KBM-7 (cell line): Measurements from ENCODE around the gene FCER1G.
"Not testable (repeated sequence)": the region's sequence is repeated elsewhere in the genome, so short reads cannot be mapped to it uniquely, and the experiment has no call there.

Experiments used
- DNase-seq: peaks from one replicate; pipeline ENCODE4 v3.0.0-alpha.2; 2015
- in situ Hi-C: fragments of 300-500 bp; cut with MboI; formaldehyde crosslinking; loops from 2 replicates; pipeline ENCODE4 v1.14.3; 2020; ENCODE audit warnings: low sequenced_read_pairs, low pct_unique_long_range_greater_than_20kb, mixed read lengths

FCER1G gene

DNA sequence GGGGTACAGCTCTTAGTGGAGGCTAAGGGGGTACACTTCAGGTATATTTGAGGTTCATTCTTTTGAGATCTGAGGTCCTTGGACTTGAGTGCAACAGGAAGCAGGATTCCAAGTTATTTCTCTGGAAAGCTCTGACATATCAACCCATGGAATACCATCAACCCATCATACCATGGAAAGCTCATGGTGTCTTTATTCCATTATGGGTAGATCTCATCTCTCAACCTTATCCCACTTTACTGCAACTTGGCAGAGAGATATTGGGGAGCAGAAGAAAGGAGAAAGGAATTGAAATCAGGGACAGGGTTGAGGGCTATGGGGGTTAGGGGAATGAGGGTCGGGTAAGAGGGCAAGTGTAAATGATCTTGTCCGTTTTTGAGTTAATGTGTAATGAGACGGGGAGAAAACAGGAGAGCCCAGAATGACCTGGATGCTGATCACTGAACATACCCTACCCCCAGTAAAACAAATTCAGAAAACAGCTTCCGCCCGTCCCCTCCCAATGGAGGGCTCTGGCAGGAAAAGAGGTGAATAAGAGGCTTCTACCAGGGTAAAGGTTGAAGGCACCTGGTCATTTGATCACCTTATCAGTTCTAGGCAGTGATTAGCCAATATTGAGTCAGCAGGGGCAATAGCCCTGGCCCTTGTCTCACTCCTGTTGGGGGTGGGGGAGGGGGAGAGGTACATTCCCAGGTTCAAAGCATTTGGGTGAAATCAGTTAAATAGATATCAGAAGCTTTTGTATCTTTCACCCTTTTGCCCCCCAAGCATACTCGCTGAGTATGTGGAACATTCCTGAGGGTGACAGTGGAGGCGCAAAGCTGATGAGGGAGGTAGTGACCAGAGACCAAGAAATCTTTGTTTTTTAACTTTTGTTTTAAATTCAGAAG, 9.0 kb downstream of the FCER1G start:
- in situ Hi-C loops = no loop called here
- DNase-seq = no peak

DNA sequence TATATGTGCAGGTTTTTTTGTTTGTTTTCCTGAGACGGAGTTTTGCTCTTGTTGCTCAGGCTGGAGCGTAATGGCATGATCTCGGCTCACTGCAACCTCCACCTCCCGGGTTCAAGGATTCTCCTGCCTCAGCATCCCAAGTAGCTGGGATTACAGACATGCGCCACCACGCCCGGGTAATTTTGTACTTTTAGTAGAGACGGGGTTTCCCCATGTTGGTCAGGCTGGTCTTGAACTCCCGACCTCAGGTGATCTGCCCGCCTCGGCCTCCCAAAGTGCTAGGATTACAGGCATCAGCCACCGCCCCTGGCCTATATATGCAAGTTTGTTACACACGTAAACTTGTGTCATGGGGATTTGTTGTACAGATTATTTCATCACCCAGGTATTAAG, 9.6 kb downstream of the FCER1G start:
- DNase-seq, in situ Hi-C loops: not testable (repeated sequence)

DNA sequence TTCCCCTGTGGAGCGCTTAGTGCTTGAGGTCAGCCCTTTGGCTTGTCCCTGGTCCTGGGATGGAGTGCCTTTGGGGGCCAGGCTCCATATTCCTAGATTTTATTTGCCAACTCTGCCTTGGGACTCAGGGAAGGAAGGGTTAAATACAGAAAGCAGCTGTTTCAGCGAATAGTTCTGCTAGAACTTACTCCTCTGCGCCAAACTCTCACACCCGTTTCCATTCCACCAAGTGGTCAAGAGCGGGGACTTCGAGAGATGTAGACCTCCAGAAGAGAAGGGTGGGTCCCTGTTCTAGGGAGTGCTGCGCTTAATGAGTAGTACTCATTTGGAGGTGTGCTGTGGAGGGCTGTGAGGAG, 10.1 kb downstream of the FCER1G start:
- DNase-seq = no peak
- in situ Hi-C loops = no loop called here

DNA sequence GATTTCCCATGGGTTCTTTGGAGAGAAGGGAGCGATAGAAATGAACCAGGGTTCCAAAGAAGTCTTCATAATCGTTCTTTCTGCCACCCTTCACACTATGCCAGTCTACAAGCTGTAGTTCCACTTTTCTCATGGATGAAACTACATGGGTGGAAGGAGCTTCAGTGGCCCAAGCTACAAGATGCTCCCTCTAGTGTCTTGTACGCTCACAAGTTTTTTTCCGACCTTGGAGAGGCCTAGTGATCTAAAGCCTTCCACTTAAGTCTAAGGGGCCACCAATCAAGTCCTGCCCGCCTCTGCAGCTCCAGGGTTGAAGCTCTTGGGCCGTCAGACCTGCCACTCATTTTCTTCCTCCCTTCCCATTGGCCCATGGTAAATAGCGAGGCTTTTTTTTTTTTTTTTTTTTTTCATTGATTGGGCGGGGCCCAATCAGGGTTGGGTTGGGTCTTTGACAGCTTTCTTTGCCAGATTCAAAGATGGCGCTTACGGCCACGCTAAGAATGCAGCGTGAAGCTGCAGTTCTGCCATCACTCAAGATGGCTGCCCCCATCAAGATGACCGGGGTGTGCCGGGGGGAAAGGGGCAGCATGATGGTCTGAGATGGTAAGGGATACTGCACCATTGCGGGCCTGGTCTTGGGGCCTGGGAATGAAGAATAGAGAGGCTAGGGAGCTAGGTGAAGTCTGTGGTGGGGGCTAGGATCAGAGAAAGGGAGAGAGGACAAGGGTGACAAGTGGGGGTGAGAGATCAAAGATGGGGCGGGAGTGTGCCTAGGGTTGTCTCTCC, 10.6 kb downstream of the FCER1G start, which contains the start of gene TOMM40L:
Gene TOMM40L (plus strand): TSS at position 527 of the 786 bp plus-strand sequence. CDS start 430 bp downstream, outside the sequence.
- in situ Hi-C loops = no loop called here
- peak; percentile 100 for DNase-seq

DNA sequence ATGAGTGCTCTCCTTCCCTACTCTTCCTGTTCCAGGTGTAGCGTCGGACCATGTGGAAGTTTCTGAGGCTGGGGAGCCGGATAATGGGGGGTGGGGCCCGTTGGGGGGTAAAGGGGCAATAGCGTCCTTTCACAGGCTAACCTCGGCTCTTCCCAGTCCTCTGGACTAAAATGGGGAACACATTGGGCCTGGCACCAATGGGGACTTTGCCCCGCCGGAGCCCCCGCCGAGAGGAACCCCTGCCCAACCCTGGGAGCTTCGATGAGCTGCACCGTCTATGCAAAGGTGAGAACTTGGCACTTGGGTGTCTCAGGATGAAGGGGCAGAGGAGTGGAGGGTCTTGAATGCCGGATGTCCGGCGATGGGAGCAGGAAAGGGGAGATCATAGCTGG, 11.2 kb downstream of the FCER1G start:
- in situ Hi-C loops = no loop called here
- DNase-seq = no peak

DNA sequence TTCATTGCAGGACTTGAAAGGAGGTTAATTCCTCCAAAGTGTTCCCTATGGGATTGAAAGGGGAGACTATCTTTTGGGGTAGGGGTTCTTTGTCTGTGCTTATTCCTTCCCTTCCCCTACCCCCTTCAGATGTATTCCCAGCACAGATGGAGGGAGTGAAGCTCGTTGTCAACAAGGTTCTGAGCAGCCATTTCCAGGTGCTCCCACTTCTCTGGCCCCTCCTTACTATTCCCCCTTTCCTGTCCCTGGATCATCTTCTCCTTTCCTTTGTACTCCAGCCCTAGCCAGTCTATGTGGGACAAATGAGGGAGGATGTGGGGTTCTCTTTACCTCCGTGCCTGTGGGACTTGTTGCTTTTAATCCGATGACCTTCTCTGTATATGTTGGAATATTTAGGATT, 11.7 kb downstream of the FCER1G start:
- DNase-seq = no peak
- in situ Hi-C loops = no loop called here

DNA sequence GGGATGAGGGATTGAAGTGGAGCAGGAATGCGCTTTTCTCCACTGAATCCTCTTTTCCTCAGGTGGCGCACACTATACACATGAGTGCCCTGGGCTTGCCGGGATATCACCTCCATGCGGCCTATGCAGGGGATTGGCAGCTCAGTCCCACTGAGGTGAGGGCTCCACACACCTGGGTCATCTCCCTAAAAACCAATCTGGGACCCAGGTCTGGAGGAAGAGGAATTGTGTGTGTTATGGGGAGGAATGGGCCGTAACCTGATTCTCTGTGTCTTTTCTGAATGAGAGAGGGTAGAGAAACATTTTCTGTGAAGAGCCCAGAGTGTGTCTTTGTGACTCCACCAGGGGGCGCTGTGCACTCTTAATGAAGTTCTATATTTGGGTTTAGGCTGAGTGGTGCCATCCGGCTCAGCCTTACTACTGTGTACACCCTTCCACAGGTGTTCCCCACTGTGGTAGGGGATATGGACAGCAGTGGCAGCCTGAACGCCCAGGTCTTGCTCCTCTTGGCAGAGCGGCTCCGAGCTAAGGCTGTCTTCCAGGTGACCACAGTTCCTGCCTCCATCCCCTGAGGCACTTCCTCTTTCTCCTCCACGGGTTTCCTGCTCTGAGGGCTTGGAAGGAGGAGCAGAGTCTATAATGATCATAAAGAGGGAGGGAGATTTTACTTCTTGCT, 12.2 kb downstream of the FCER1G start:
- in situ Hi-C loops = no loop called here
- DNase-seq = peak; percentile 94

DNA sequence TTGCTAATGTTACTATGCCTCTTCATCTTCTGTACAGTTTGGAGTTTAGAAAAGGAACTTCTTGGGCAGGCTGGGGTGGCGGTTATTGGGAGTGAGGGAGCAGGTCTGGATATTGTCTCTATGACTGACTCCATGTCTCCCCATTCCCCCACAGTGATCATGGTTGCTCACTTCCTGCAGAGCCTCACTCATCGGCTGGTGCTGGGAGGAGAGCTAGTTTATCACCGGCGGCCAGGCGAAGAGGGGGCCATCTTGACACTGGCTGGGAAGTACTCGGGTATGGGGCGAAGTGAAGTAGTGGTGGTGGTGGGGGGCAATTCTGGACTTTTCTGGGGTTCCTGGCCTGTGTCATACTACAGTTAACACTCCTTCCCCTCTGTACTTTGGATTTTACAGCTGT, 12.9 kb downstream of the FCER1G start:
- DNase-seq = no peak

DNA sequence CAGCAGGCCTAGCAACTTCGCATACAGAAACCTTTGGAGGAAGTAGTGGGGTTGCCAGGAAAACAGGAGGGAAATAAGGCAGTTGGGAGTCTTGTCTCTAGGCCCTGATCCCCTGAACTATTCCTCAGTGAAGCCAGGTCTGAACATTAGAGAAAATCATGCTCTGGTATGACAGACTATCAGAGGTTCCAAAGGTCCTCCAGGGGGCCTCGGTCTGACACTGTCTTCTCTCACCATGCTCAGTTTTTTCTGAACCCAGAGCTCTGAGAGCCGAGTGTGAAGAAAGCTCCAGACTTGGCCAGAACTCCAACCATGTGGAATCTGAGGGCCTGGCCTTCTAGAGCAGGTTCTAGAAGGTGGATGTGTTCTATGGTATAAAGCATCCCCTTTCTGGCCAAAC, 14.8 kb downstream of the FCER1G start:
- DNase-seq = peak; percentile 30
- in situ Hi-C loops = no loop called here

More for the DNA sequence above, 12.9 kb downstream of the FCER1G start:
- in situ Hi-C loops = no loop called here

DNA sequence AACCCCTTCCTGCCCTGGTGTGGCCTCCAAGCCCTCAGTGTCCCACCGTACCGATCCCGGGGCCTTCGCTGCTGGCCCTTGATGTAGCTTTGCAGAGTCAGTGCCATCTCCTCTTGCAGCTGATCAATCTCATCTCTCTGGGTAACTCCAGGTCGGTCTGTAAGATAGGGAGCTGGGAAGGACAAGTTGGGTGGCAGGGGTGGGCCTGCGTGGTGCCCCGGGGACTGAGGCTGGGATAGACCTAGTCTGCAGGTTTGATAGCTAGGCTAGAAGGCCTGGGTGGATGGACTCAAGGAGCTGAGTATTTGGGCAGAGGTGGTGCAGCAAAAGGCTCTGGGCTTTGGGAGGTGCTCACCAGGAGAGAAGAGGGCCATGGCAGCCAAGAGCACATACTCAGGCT, 15.7 kb downstream of the FCER1G start:
- DNase-seq = no peak

DNA sequence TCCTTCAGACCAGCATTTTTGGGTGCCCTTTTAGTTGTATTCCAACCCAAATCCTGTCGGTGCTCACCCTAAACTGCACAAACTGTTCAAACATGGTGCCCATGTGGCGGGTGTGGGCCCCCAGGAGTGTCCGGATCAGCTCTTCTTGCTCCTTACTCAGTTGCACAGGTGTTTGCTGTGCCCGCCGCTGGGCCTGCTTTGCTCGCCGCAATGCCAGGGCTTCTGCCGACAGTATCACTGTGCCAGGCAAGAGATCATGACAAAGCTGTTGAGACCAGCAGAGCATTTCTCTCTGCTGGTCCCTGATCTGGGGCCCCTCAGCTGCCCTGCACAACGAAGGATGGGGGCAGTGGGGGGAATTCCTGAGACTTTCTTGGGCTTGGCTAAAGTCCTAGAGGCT, 18.0 kb downstream of the FCER1G start:
- in situ Hi-C loops = no loop called here
- DNase-seq = no peak

More for the DNA sequence above, 15.7 kb downstream of the FCER1G start:
- in situ Hi-C loops = no loop called here

DNA sequence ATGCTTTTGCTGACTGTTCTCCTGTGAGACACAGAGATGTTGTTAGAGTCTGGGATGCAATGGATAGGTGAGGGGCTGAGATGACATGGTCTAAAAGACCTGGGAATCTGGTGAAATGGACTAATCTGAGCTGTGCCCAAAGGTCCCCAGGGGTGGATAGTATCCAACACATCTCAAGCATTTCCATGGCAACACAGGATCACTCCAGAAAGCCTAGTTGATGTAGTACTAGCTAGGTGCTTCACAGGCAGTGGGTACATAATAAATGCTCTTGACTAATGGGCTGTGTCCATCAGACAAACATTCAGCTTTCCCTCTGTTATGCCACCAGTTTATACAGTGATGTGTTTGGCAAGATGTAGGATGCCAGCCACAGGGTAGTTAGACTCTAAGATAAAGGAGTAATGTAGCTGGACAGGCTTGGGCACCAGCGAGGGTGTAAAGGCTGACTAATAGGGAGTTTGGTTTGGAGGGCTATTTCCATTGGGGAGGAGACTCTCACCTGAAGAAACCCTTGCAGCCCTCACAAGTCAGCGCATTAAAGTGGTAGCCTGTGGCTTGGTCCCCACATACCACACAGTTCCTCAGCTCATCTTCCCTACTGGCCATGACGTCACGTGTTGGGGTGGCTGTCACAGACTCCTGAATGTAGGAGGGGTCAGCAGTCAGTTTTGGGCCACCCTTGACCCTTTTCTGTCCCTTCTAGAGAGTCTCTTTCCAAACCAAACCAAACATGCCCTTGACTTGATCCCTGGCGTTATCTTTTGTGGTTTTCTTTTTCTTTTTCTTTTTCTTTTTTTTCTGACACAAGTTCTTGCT, 21.1 kb downstream of the FCER1G start:
- in situ Hi-C loops = no loop called here
- DNase-seq = no peak

DNA sequence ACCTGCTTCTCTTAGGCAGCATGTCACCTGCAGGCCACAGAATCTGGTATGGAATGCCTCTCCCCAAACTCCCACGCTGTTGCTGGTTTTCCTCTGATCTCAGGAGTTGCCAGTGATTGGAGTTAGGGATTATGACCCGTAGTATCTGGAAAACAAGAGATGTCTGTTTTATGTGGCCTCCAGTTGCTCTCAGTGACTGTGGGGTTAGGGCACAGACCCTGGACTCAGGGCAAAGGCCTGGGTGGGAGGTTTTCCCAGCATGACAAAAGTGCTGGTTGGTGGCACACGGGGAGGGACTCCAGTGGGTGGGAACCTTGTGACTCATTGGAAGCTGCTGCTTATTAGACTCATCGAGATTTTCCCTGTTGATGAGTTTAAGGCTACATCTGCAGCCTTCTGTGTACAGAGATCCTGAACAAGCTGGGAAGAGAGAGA, 23.0 kb downstream of the FCER1G start, which contains the start of gene NR1I3:
Gene NR1I3 (minus strand): TSS at position 165 of the 435 bp plus-strand sequence. CDS start 1,638 bp downstream, outside the sequence.
- no peak for DNase-seq

DNA sequence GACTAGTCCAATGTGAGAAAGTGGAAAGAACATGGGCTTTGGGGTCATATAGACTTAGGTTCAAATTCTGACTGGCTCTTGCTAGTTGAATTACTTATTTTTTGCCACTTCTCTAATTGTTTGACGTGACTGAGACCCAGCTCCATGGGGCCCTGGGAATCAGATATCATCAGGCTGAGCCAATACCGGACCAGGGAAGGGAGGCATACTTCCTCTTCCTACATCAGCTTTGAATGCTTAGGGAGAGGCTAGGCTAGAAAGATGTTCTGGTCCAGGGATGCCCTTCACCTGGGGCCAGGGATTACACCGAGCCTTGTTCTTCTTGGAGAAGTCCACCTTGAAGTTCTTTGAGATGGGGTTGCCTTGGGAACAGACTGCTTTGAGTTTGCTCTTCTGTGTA, 26.6 kb downstream of the FCER1G start:
- in situ Hi-C loops = no loop called here
- peak; percentile 60 for DNase-seq

More for the DNA sequence above, 23.0 kb downstream of the FCER1G start, which contains the start of gene NR1I3:
- in situ Hi-C loops = no loop called here

DNA sequence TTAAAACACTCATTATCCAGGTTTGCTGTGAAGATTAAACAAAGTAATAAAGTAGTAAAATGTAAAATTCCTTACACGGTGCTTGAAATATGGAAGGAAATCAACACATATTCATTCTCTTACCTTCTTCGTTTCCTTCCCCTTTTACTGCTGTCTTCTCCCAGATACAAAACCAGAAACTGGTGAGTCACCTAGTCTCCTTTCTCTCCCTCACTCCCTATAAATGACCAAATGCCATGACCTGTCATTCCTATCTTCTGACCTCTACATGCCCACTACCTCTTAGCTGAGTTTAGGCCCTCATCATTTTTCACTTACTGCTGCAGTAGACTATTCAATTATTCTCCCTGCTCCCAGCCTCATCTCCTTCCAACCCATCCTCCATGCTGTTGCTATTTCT, 27.2 kb downstream of the FCER1G start:
- in situ Hi-C loops = no loop called here
- peak; percentile 38 for DNase-seq

DNA sequence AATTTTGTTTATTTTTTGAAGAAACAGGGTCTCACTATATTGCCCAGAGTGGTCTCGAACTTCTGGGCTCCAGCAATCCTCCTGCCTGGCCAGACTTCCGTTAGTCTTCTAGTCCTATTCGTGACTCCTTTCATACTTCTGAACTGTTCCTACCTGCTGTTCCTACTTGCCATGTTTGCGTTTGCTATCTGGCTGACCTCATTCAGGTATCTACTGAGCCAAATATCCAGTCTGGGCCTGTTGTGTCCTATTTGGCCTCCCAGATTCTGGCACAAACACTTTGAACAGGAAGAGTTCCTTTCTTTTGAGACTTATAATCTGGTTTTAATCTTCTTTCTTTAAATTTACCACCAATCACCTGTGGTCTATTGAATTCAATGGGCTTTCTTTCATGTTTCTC, 29.8 kb downstream of the FCER1G start:
- in situ Hi-C loops = no loop called here

DNA sequence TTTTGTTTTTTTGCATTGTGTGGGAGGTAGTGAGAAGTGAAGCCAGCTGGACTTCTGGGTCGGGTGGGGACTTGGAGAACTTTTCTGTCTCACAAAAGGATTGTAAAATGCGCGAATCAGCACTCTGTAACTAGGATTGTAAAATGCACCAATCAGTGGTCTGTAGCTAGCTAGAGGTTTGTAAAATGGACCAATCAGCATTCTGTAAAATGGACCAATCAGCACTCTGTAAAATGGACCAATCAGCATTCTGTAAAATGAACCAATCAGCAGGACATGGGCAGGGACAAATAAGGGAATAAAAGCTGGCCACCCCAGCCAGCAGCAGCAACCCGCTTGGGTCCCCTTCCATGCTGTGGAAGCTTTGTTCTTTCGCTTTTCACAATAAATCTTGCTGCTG, 35.0 kb downstream of the FCER1G start:
- in situ Hi-C loops, DNase-seq: not testable (repeated sequence)

More for the DNA sequence above, 29.8 kb downstream of the FCER1G start:
- DNase-seq = no peak

DNA sequence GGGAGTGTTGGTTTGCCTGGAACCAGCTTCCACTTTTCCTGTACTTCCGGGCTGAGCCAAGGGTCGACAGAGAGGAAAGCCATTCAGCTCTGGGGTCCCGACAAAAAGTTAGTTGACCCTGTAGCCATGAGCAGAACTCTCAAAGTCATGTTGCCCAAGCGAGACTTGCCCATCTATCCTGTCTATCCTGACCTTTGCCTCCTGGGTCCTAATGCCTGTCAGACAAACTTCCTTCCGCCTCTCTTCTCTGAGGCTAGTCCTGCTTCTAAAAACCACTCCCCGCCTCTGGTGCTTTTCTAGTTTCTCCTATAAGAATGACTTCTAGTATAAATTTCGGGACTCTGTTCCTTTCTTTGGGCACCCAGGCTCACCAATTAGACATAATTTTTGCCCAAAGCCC, 35.7 kb downstream of the FCER1G start:
- in situ Hi-C loops = no loop called here
- no peak for DNase-seq

DNA sequence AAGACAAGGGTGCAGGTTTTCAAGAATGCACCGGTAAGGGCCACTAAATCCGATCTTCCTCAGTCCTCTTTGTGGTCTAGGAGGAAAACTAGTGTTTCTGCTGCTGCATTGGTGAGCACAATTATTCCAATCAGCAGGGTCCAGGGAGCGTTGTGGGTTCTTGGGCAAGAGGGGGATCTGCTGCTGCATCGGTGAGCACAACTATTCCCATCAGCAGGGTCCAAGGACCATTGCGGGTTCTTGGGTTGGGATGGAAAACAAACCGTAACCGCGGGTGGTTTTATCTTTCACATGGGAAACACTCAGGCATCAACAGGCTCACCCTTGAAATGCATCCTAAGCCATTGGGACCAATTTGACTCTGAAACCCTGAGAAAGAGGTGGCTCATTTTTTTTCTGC, 36.5 kb downstream of the FCER1G start:
- DNase-seq = no peak
- in situ Hi-C loops = no loop called here
